Astrocyte (in vitro differentiated cells and primary cell): ENCODE data around the gene RGL1.

Experiments used
- CTCF ChIP-seq: IDR thresholded peaks from 2 replicates; pipeline ENCODE4 v1.5.1; 2011; ENCODE audit warnings: low read depth, mild to moderate bottlenecking, inconsistent platforms, low read length, moderate library complexity; ENCODE audit not compliant: insufficient read depth
- EZH2 ChIP-seq: IDR thresholded peaks from 2 replicates; pipeline ENCODE4 v1.6.1; 2012; ENCODE audit warnings: mild to moderate bottlenecking, low read length, inconsistent platforms; ENCODE audit not compliant: insufficient read depth

- TF ChIP-seq CTCF (no peak), EZH2 (no peak)
Measured at GRCh38 chr1:183893561-183894289, 88.8 kb downstream of the RGL1 start.
